SK-N-SH (cell line): ENCODE measurements around the gene KLHL12. TPM values are rescaled to one million over a fixed set of nuclear protein-coding genes. Genes with fewer than 3 reads are reported as not detected.

ENCODE experiments used
- CTCF ChIA-PET: fragments of 300-600, 350-600 bp; formaldehyde crosslinking; extraction: SDS; loops from one replicate; lab custom pipeline; 2021; lab: Yijun Ruan, JAX
- POLR2A ChIA-PET: fragments of 350-600 bp; sonication (Branson Sonifier 250); formaldehyde crosslinking; extraction: SDS; loops from one replicate; lab custom pipeline; 2020; ENCODE audit warnings: antibody characterized with exemption, inconsistent platforms; lab: Yijun Ruan, JAX
- DNase-seq: peaks from one replicate; pipeline ENCODE4 v3.0.0; 2012
- H2AFZ ChIP-seq: fragments of 200-600 bp; sonication (generic); 2 replicates; pipeline ENCODE4 v1.8.1; 2016; ENCODE audit warnings: antibody characterized with exemption, mild to moderate bottlenecking, low read depth
- H3F3A ChIP-seq: fragments of 200-600 bp; sonication (generic); replicated peaks from 2 replicates; pipeline ENCODE3; 2016; ENCODE audit warnings: antibody characterized with exemption, mild to moderate bottlenecking; ENCODE audit not compliant: insufficient read depth
- H3K27ac ChIP-seq, 2 experiments: fragments of 200-500 bp in 1 of 2; fragments of 200-600 bp in 1 of 2; sonication (Bioruptor generic) in 1 of 2; sonication (generic), shearing (Covaris generic) in 1 of 2; 2 replicates each; pipeline versions ENCODE4 v1.5.1 to v1.6.1; 2014 to 2016; ENCODE audit warnings: low read depth in 2 of 2, inconsistent platforms in 1 of 2, low read length in 1 of 2, mild to moderate bottlenecking in 1 of 2, mixed read lengths in 1 of 2
- H3K27me3 ChIP-seq: fragments of 200-600 bp; sonication (generic), shearing (Covaris generic); 2 replicates; pipeline ENCODE4 v1.6.1; 2016; ENCODE audit warnings: mixed run types; ENCODE audit not compliant: insufficient read depth
- H3K36me3 ChIP-seq, 2 experiments: fragments of 200-500 bp in 1 of 2; fragments of 200-600 bp in 1 of 2; sonication (Bioruptor generic) in 1 of 2; sonication (generic) in 1 of 2; replicated peaks in 1 of 2; 2 replicates each; pipeline versions ENCODE3 to v1.5.1; 2014 to 2016; ENCODE audit warnings: low read length in 1 of 2, mild to moderate bottlenecking in 1 of 2; ENCODE audit not compliant: insufficient read depth in 2 of 2, control insufficient read depth in 1 of 2
- H3K4me1 ChIP-seq, 2 experiments: fragments of 200-500 bp in 1 of 2; fragments of 200-600 bp in 1 of 2; sonication (Bioruptor generic) in 1 of 2; sonication (generic), shearing (Covaris generic) in 1 of 2; 2 replicates each; pipeline versions ENCODE4 v1.5.1 to v1.6.1; 2014 to 2016; ENCODE audit warnings: low read depth in 1 of 2, low read length in 1 of 2, mixed run types in 1 of 2; ENCODE audit not compliant: insufficient read depth in 2 of 2, control insufficient read depth in 1 of 2
- H3K4me2 ChIP-seq: fragments of 200-600 bp; sonication (generic), shearing (Covaris generic); 2 replicates; pipeline ENCODE4 v1.6.1; 2017; ENCODE audit warnings: mixed run types
- H3K4me3 ChIP-seq, 2 experiments: fragments of 200-500 bp in 1 of 2; fragments of 200-600 bp in 1 of 2; sonication (Bioruptor generic) in 1 of 2; sonication (generic), shearing (Covaris generic) in 1 of 2; 2 replicates each; pipeline versions ENCODE4 v1.5.1 to v1.8.1; 2014 to 2016; ENCODE audit warnings: low read depth in 2 of 2, inconsistent platforms in 1 of 2, low read length in 1 of 2, mild to moderate bottlenecking in 1 of 2, mixed read lengths in 1 of 2, moderate library complexity in 1 of 2
- H3K79me2 ChIP-seq: fragments of 200-600 bp; sonication (generic); 2 replicates; pipeline ENCODE4 v1.8.1; 2017; ENCODE audit warnings: mild to moderate bottlenecking; ENCODE audit not compliant: insufficient read depth
- H3K9ac ChIP-seq: fragments of 200-600 bp; sonication (generic); 2 replicates; pipeline ENCODE4 v1.6.1; 2017; ENCODE audit warnings: mixed run types
- H3K9me2 ChIP-seq: fragments of 200-600 bp; sonication (generic); 2 replicates; pipeline ENCODE4 v1.6.1; 2017; ENCODE audit warnings: mixed run types
- H3K9me3 ChIP-seq: fragments of 200-600 bp; sonication (generic); 2 replicates; pipeline ENCODE4 v1.6.1; 2017; ENCODE audit warnings: mixed run types, mild to moderate bottlenecking, moderate library complexity
- H4K20me1 ChIP-seq: fragments of 200-600 bp; sonication (generic); 2 replicates; pipeline ENCODE4 v1.6.1; 2017; ENCODE audit warnings: mild to moderate bottlenecking, mixed run types; ENCODE audit not compliant: insufficient read depth
- CTCF ChIP-seq: fragments of 200-600 bp; sonication (generic); IDR thresholded peaks from 2 replicates; pipeline ENCODE4 v1.6.1; 2017; ENCODE audit warnings: antibody characterized with exemption, mild to moderate bottlenecking, moderate library complexity
- ELF1 ChIP-seq: IDR thresholded peaks from 2 replicates; pipeline ENCODE4 v1.4.0; 2012
- EZH2phosphoT487 ChIP-seq: fragments of 200-600 bp; sonication (generic); IDR thresholded peaks from 2 replicates; pipeline ENCODE4 v1.6.1; 2017; ENCODE audit warnings: low read depth, mixed run types, mild to moderate bottlenecking, antibody characterized with exemption, moderate library complexity, borderline replicate concordance
- FOSL2 ChIP-seq: IDR thresholded peaks from 2 replicates; pipeline ENCODE4 v1.4.0; 2012; ENCODE audit warnings: low read depth, mild to moderate bottlenecking, moderate library complexity, borderline replicate concordance
- FOXJ3 ChIP-seq: sonication (generic); formaldehyde crosslinking; IDR thresholded peaks from 2 replicates; pipeline ENCODE4 v1.5.1; 2020; ENCODE audit warnings: mild to moderate bottlenecking, missing genetic modification reagents
- FOXM1 ChIP-seq: IDR thresholded peaks from 2 replicates; pipeline ENCODE4 v1.4.0; 2012; ENCODE audit warnings: low read depth, mild to moderate bottlenecking
- GATA2 ChIP-seq: sonication (generic); formaldehyde crosslinking; IDR thresholded peaks from 2 replicates; pipeline ENCODE4 v1.5.0; 2020; ENCODE audit warnings: mild to moderate bottlenecking, missing genetic modification reagents
- IRF3 ChIP-seq: fragments of 150-350 bp; IDR thresholded peaks from 2 replicates; pipeline ENCODE4 v1.6.1; 2016; ENCODE audit warnings: mild to moderate bottlenecking, low read depth, low read length
- MAX ChIP-seq: IDR thresholded peaks from 2 replicates; pipeline ENCODE4 v1.4.0; 2012; ENCODE audit warnings: low read depth
- MEF2A ChIP-seq: IDR thresholded peaks from 2 replicates; pipeline ENCODE4 v1.4.0; 2012; ENCODE audit warnings: low read depth, borderline replicate concordance
- MXI1 ChIP-seq: IDR thresholded peaks from 2 replicates; pipeline ENCODE4 v1.6.1; 2012; ENCODE audit warnings: mild to moderate bottlenecking, low read depth, low read length, improper control_type of control experiment
- NRF1 ChIP-seq: IDR thresholded peaks from 2 replicates; pipeline ENCODE4 v1.6.1; 2012; ENCODE audit warnings: low read depth, mild to moderate bottlenecking, low read length
- POLR2AphosphoS5 ChIP-seq: IDR thresholded peaks from 2 replicates; pipeline ENCODE4 v1.6.1; 2012; ENCODE audit warnings: low read depth, low read length
- RAD21 ChIP-seq: IDR thresholded peaks from 2 replicates; pipeline ENCODE4 v1.6.1; 2012; ENCODE audit warnings: mild to moderate bottlenecking, low read length
- REST ChIP-seq: IDR thresholded peaks from 2 replicates; pipeline ENCODE4 v1.6.1; 2012; ENCODE audit warnings: mild to moderate bottlenecking, low read depth, low read length, moderate library complexity
- RFX5 ChIP-seq: IDR thresholded peaks from 2 replicates; pipeline ENCODE4 v1.6.1; 2012; ENCODE audit warnings: mild to moderate bottlenecking, improper control_type of control experiment, low read length
- SIN3A ChIP-seq: IDR thresholded peaks from 2 replicates; pipeline ENCODE4 v1.6.1; 2012; ENCODE audit warnings: low read depth, mild to moderate bottlenecking, low read length, moderate library complexity, borderline replicate concordance
- SMC3 ChIP-seq: IDR thresholded peaks from 2 replicates; pipeline ENCODE4 v1.6.1; 2012; ENCODE audit warnings: low read depth, low read length, improper control_type of control experiment
- TAF1 ChIP-seq: IDR thresholded peaks from 2 replicates; pipeline ENCODE4 v1.6.1; 2012; ENCODE audit warnings: low read depth, mild to moderate bottlenecking, low read length, moderate library complexity, borderline replicate concordance
- TCF12 ChIP-seq: IDR thresholded peaks from 2 replicates; pipeline ENCODE4 v1.4.0; 2012
- USF2 ChIP-seq: fragments of 150-350 bp; IDR thresholded peaks from 2 replicates; pipeline ENCODE4 v1.6.1; 2017; ENCODE audit warnings: antibody characterized with exemption, low read length, low read depth, borderline replicate concordance
- WGBS: methylation state at CpG from one replicate; pipeline ENCODE4 v1.1.6; 2017; ENCODE audit warnings: low lambda C conversion rate; 5-methylcytosine and 5-hydroxymethylcytosine counted together
- polyA plus RNA-seq, 3 experiments: library from polyadenylated mRNA; depleted of rRNA; stranded (reverse); fragments of >200 nt; gene quantifications; 2 replicates each; pipeline ENCODE4 v1.2.3, GENCODE V29; 2012

KLHL12 gene
- polyA plus RNA-seq, 1 of the 3 experiments (the other 2 are of a cell fraction): 22.6 TPM

- TF ChIP-seq RFX5: no peak
- no peak for TF ChIP-seq POLR2AphosphoS5
- no peak for TF ChIP-seq TCF12
- TF ChIP-seq SIN3A: no peak
- no peak for TF ChIP-seq RAD21
- TF ChIP-seq MAX: no peak
- TF ChIP-seq FOXJ3 (CRISPR knock-in tag): no peak
- TF ChIP-seq SMC3: no peak
- no peak for TF ChIP-seq EZH2phosphoT487
- no peak for TF ChIP-seq TAF1
- no peak for TF ChIP-seq MXI1
- TF ChIP-seq USF2: no peak
- DNase-seq: no peak
- ChIA-PET CTCF (no interaction called here), POLR2A (no interaction called here)
- H3K27me3 ChIP-seq: no peaks in the 10 kb centered on the region
- no peak overlapping the region for H3K4me3 ChIP-seq
- peaks cover 0 to 14% of the 10 kb centered on the region in 2 experiments; a peak in 1 of 4 replicates for H3K4me1 ChIP-seq
- 100% methylated on average over 6 of the region's 6 CpGs for WGBS
- peaks cover 4% of the 10 kb centered on the region for H3F3A ChIP-seq
- H3K27ac ChIP-seq: no peak overlapping the region
- no peak overlapping the region for H2AFZ ChIP-seq
- H3K9me2 ChIP-seq: no peaks in the 10 kb centered on the region
- H3K79me2 ChIP-seq: no peaks in the 10 kb centered on the region
- H4K20me1 ChIP-seq: no peaks in the 10 kb centered on the region
- H3K9ac ChIP-seq: no peak overlapping the region
- H3K9me3 ChIP-seq: no peaks in the 10 kb centered on the region
- H3K36me3 ChIP-seq: peaks cover 0 to 28% of the 10 kb centered on the region in 2 experiments
- H3K4me2 ChIP-seq: no peak overlapping the region
Observed at GRCh38 chr1:202964791-202965410, 37.9 kb upstream of the KLHL12 start.

- no peaks in the 10 kb centered on the region for H3K27me3 ChIP-seq
- H3K4me1 ChIP-seq: peaks cover 17 to 19% of the 10 kb centered on the region in 2 experiments
- peaks cover 11% of the 10 kb centered on the region for H3F3A ChIP-seq
- H3K4me2 ChIP-seq: no peak overlapping the region
- peaks cover 16% of the 10 kb centered on the region for H3K79me2 ChIP-seq
- no peak for TF ChIP-seq FOXM1
- TF ChIP-seq MEF2A: no peak
- TF ChIP-seq ELF1: no peak
- no peak for TF ChIP-seq FOSL2
- no peak for TF ChIP-seq SIN3A
- TF ChIP-seq GATA2: no peak
- no peak for TF ChIP-seq NRF1
- TF ChIP-seq REST: no peak
- TF ChIP-seq IRF3: no peak
- no peak for TF ChIP-seq CTCF
- no peak for DNase-seq
- H3K27ac ChIP-seq: no peak overlapping the region
- POLR2A ChIA-PET: no interaction called here
- no peak overlapping the region for H2AFZ ChIP-seq
- no peak overlapping the region for H3K4me3 ChIP-seq
- no peaks in the 10 kb centered on the region for H3K9me3 ChIP-seq
- no peaks in the 10 kb centered on the region for H3K9me2 ChIP-seq
- CTCF ChIA-PET: interaction anchor here (1.1 kb wide), 1 partner anchor 10 kb away, joined by 5 read pairs; no protein-coding TSS in a partner anchor
- no peaks in the 10 kb centered on the region; the same call in 1 of the 2 replicates for H4K20me1 ChIP-seq
- 88% methylated on average over 4 of the region's 5 CpGs for WGBS
- H3K9ac ChIP-seq: no peak overlapping the region
- peaks cover 0 to 29% of the 10 kb centered on the region in 2 experiments for H3K36me3 ChIP-seq
Observed at GRCh38 chr1:202961220-202961880, 34.3 kb upstream of the KLHL12 start.
